Measurements from ENCODE around the gene IL1F10.

DNA sequence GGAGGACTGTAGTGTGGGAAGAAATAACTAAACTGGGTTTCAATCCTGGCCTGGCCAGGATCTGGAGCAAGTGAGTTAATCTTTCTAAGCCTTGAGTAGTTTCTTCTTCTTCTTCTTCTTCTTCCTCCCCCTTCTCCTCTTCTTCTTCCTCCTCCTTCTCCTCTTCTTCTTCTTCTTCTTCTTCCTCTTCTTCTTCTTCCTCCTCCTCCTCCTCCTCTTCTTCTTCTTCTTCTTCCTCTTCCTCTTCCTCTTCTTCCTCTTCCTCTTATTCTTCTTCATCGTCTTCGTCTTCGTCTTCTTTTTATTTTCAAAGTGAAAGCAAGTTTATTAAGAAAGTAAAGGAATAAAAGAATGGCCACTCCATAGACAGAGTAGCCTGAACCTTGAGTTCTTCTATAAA, 53.1 kb downstream of the IL1F10 start:
- TF ChIP-seq SIN3A (IDR thresholded peaks at IDR 0.05; ENCODE audit: borderline replicate concordance, insufficient read depth, low read length) (no peak), POLR2AphosphoS5 (IDR thresholded peaks at IDR 0.05; ENCODE audit: low read depth, low read length) (no peak), REST (IDR thresholded peaks at IDR 0.05; ENCODE audit: insufficient read depth in 1 of 2, low read depth in 2 of 2, low read length in 2 of 2) (no peak), FOXP2 (optimal IDR thresholded peaks at IDR 0.05; ENCODE audit: borderline replicate concordance, extremely low read depth, extremely low read length, insufficient read depth) (no peak)
